Caco-2 (cell line): ENCODE results near the gene FOXB1. TPM values are rescaled to one million over a fixed set of nuclear protein-coding genes. Genes with fewer than 3 reads are reported as not detected.

Source experiments
- Bru-seq: library from RNA; stranded (reverse); fragments of 400-500 nt; gene quantifications from one replicate; lab custom pipeline; 2021; lab: Mats Ljungman, UMichigan
- BruChase-seq, 2 experiments: library from RNA; stranded (reverse); fragments of 400-500 nt; gene quantifications; one replicate each; lab custom pipeline; 2021; lab: Mats Ljungman, UMichigan
- BruUV-seq: library from RNA; stranded (reverse); fragments of 400-500 nt; replicated peaks from 2 replicates; lab custom pipeline; 2021; lab: Mats Ljungman, UMichigan
- CTCF ChIA-PET: fragments of 300-600 bp; sonication (Branson Sonifier 250); formaldehyde crosslinking; loops from one replicate; lab custom pipeline; 2022; ENCODE audit warnings: antibody characterized with exemption; lab: Charles Lee
- POLR2A ChIA-PET: fragments of 300-600 bp; sonication (Branson Sonifier 250); formaldehyde crosslinking; loops from one replicate; lab custom pipeline; 2022; ENCODE audit warnings: antibody characterized with exemption; lab: Charles Lee
- DNase-seq, 2 experiments: peaks; one replicate each; pipeline versions ENCODE4 v3.0.0 to v3.0.0-alpha.2; 2020 to 2022
- H3K27me3 ChIP-seq: replicated peaks from 2 replicates; pipeline ENCODE4 v1.6.0; 2011; ENCODE audit warnings: low read length; ENCODE audit not compliant: control insufficient read depth, insufficient read depth
- H3K36me3 ChIP-seq: 2 replicates; pipeline ENCODE4 v1.5.1; 2011; ENCODE audit warnings: low read length; ENCODE audit not compliant: control insufficient read depth, insufficient read depth
- H3K4me1 ChIP-seq: fragments of 250-450 bp; sonication (Bioruptor Pico); 2 replicates; pipeline ENCODE4 v1.5.1; 2020; ENCODE audit warnings: mild to moderate bottlenecking
- H3K4me3 ChIP-seq: 2 replicates; pipeline ENCODE4 v1.5.1; 2011; ENCODE audit warnings: low read depth, mild to moderate bottlenecking, control low read depth, low read length
- H3K9me3 ChIP-seq: fragments of 250-450 bp; sonication (Bioruptor Pico); 2 replicates; pipeline ENCODE4 v1.5.1; 2020; ENCODE audit warnings: mild to moderate bottlenecking, moderate library complexity
- H3K27ac Mint-ChIP-seq: one replicate; pipeline ENCODE4 v1.8.0; 2022; ENCODE audit warnings: mixed read lengths; ENCODE audit not compliant: unreplicated experiment
- H3K27me3 Mint-ChIP-seq: one replicate; pipeline ENCODE4 v1.8.0; 2022; ENCODE audit warnings: mixed read lengths; ENCODE audit not compliant: insufficient read depth, unreplicated experiment
- H3K36me3 Mint-ChIP-seq: one replicate; pipeline ENCODE4 v1.8.0; 2022; ENCODE audit warnings: mild to moderate bottlenecking, mixed read lengths; ENCODE audit not compliant: insufficient read depth, unreplicated experiment
- H3K4me1 Mint-ChIP-seq: one replicate; pipeline ENCODE4 v1.8.0; 2022; ENCODE audit warnings: low read depth, mixed read lengths; ENCODE audit not compliant: unreplicated experiment
- H3K4me3 Mint-ChIP-seq: one replicate; pipeline ENCODE4 v1.8.0; 2022; ENCODE audit warnings: mild to moderate bottlenecking, moderate library complexity, mixed read lengths; ENCODE audit not compliant: unreplicated experiment
- H3K9me3 Mint-ChIP-seq: one replicate; pipeline ENCODE4 v1.8.0; 2022; ENCODE audit warnings: mixed read lengths; ENCODE audit not compliant: unreplicated experiment
- CTCF ChIP-seq, 2 experiments: fragments of 200-600 bp in 1 of 2; IDR thresholded peaks; 1 replicate in 1 of 2; 2 replicates in 1 of 2; pipeline versions ENCODE4 v1.5.1 to v1.8.0; 2011 to 2022; ENCODE audit warnings: antibody characterized with exemption in 1 of 2, control low read depth in 1 of 2, inconsistent platforms in 1 of 2, low read depth in 1 of 2, low read length in 1 of 2, mild to moderate bottlenecking in 1 of 2, moderate library complexity in 1 of 2; ENCODE audit not compliant: insufficient read depth in 1 of 2, severe bottlenecking in 1 of 2, unreplicated experiment in 1 of 2
- intact Hi-C: fragments of 100-400 bp; cut with micrococcal nuclease; formaldehyde crosslinking; loops from one replicate; pipeline ENCODE4 v1.10.0; 2022; ENCODE audit not compliant: unreplicated experiment
- long read RNA-seq: library from polyadenylated mRNA; stranded (forward); transcript quantifications from one replicate; pipeline ENCODE4 v2.0.0, GENCODE V29; 2022
- total RNA-seq: library from RNA; stranded (reverse); gene quantifications from 2 replicates; pipeline ENCODE4 v1.2.3, GENCODE V29; 2022

The FOXB1 gene
- not detected in 2 replicates for total RNA-seq
- percentile 17 among the genes with signal in this experiment for Bru-seq, nascent RNA
- BruChase-seq, experiment 1, labeled RNA remaining after a 2-hour chase = not detected
- BruChase-seq, experiment 2, labeled RNA remaining after a 6-hour chase = not detected
- long read RNA-seq = 0 reads

- intact Hi-C loops = loop anchor here (5.0 kb wide), 1 partner anchor 123 kb away; no protein-coding TSS in a partner anchor
- Mint-ChIP-seq H3K27me3 (peaks cover 45% of the 10 kb centered on the region), H3K4me1 (peaks cover 8% of the 10 kb centered on the region), H3K36me3 (no peaks in the 10 kb centered on the region), H3K9me3 (no peaks in the 10 kb centered on the region), H3K4me3 (peak within 1 kb of the TSS; percentile 73), H3K27ac (no peak within 1 kb of the TSS)
- no peaks in the 10 kb centered on the region for H3K9me3 ChIP-seq
- DNase-seq = peak in 1 of 2 experiments; percentile 23
- no TSS peak for BruUV-seq
- H3K4me1 ChIP-seq = peaks cover 15% of the 10 kb centered on the region
- POLR2A ChIA-PET = no interaction called here
- peak within 1 kb of the TSS; percentile 24 for H3K4me3 ChIP-seq
- no peaks in the 10 kb centered on the region for H3K36me3 ChIP-seq
- TF ChIP-seq CTCF (IDR thresholded peaks at IDR 0.05; ENCODE audit: insufficient read depth in 1 of 2, low read depth in 1 of 2, low read length in 1 of 2, severe bottlenecking in 1 of 2, unreplicated experiment in 1 of 2) = no peak
- peaks cover 10% of the 10 kb centered on the region for H3K27me3 ChIP-seq
- CTCF ChIA-PET = interaction anchor here (0.9 kb wide), 1 partner anchor 322 kb away, joined by 5 read pairs; no protein-coding TSS in a partner anchor
Measured at GRCh38 chr15:60004009-60004845, at the start of gene FOXB1. FOXB1 (plus strand) TSS chr15:60004311; CDS start chr15:60004964, 653 bp downstream.

- H3K4me1 ChIP-seq = no peaks in the 10 kb centered on the region
Measured at GRCh38 chr15:59958288-59958687, 45.8 kb upstream of the FOXB1 start.

More at GRCh38 chr15:59958288-59958687, 45.8 kb upstream of the FOXB1 start:
- H3K4me3 ChIP-seq = no peak overlapping the region
- CTCF ChIA-PET = no interaction called here
- H3K36me3 Mint-ChIP-seq = no peaks in the 10 kb centered on the region
- DNase-seq = no peak
- no peak overlapping the region for H3K4me3 Mint-ChIP-seq
- no peak overlapping the region for H3K27ac Mint-ChIP-seq
- BruUV-seq = no TSS peak
- peaks cover 20% of the 10 kb centered on the region for H3K9me3 Mint-ChIP-seq
- POLR2A ChIA-PET = no interaction called here
- TF ChIP-seq CTCF (IDR thresholded peaks at IDR 0.05; ENCODE audit: insufficient read depth in 1 of 2, low read depth in 1 of 2, low read length in 1 of 2, severe bottlenecking in 1 of 2, unreplicated experiment in 1 of 2) = no peak
- intact Hi-C loops = no loop called here
- H3K36me3 ChIP-seq = no peaks in the 10 kb centered on the region
- no peaks in the 10 kb centered on the region for H3K4me1 Mint-ChIP-seq
- peaks cover 3% of the 10 kb centered on the region; the same call in 1 of the 2 replicates for H3K9me3 ChIP-seq
- H3K27me3 ChIP-seq = no peaks in the 10 kb centered on the region
- peaks cover 6% of the 10 kb centered on the region for H3K27me3 Mint-ChIP-seq
